ENCODE measurements around the gene ZNF598. TPM values are rescaled to one million over a fixed set of nuclear protein-coding genes. Genes with fewer than 3 reads are reported as not detected.

ZNF598 gene
- total RNA-seq, 2 donors from 2014 or later: 41.0 to 55.4 TPM

GRCh38 chr16:1998360-1998835, 11.2 kb downstream of the ZNF598 start:
- intact Hi-C loops (cut with DNase I): no loop called here
- TF ChIP-seq CTCF (IDR thresholded peaks at IDR 0.05): no peak
- no peak for TF ChIP-seq POLR2A (IDR thresholded peaks at IDR 0.05)

GRCh38 chr16:1997494-1998359, 11.9 kb downstream of the ZNF598 start:
- ATAC-seq (no peak), DNase-seq (no peak)
- Histone ChIP-seq H3K4me3 (no peak overlapping the region), H3K36me3 (replicated peaks in 1 of 2; ENCODE audit: insufficient read depth in 1 of 2, low read depth in 2 of 2) (peaks cover 33% of the 10 kb centered on the region in 2 donors), H3K27ac (peak overlapping the region in 1 of 4 donors; percentile 37), H3K9me3 (no peaks in the 10 kb centered on the region), H3K27me3 (no peaks in the 10 kb centered on the region), H3K4me1 (no peaks in the 10 kb centered on the region)
- TF ChIP-seq POLR2A (IDR thresholded peaks at IDR 0.05) (no peak), CTCF (IDR thresholded peaks at IDR 0.05) (no peak)
- intact Hi-C loops (cut with DNase I): no loop called here
- WGBS, 2 donors: 83 to 86% methylated on average over 18 to 25 of the region's 26 CpGs

More at GRCh38 chr16:1998360-1998835, 11.2 kb downstream of the ZNF598 start:
- ATAC-seq (no peak), DNase-seq (no peak)
- no peak overlapping the region for H3K4me3 ChIP-seq
- H3K36me3 ChIP-seq (replicated peaks in 1 of 2; ENCODE audit: insufficient read depth in 1 of 2, low read depth in 2 of 2): peaks cover 33% of the 10 kb centered on the region in 2 donors
- no peaks in the 10 kb centered on the region for H3K27me3 ChIP-seq
- no peaks in the 10 kb centered on the region for H3K9me3 ChIP-seq
- peaks cover 3% of the 10 kb centered on the region for H3K4me1 ChIP-seq
- WGBS, 2 donors: 89 to 92% methylated on average over 3 to 26 of the region's 27 CpGs
- H3K27ac ChIP-seq: no peak overlapping the region

GRCh38 chr16:1993731-1994131, 15.9 kb downstream of the ZNF598 start:
- ATAC-seq (no peak), DNase-seq (no peak)
- no peak for TF ChIP-seq POLR2A (IDR thresholded peaks at IDR 0.05)
- TF ChIP-seq CTCF (IDR thresholded peaks at IDR 0.05): no peak
- Histone ChIP-seq H3K27me3 (peaks cover 0 to 16% of the 10 kb centered on the region in 2 donors), H3K27ac (no peak overlapping the region), H3K36me3 (replicated peaks in 1 of 2; ENCODE audit: insufficient read depth in 1 of 2, low read depth in 2 of 2) (peaks cover 4 to 5% of the 10 kb centered on the region in 2 donors), H3K4me1 (peaks cover 29% of the 10 kb centered on the region), H3K9me3 (no peaks in the 10 kb centered on the region), H3K4me3 (no peak overlapping the region)
- intact Hi-C loops (cut with DNase I): no loop called here
- 43 to 53% methylated on average over 2 of the region's 2 CpGs for whole genome bisulfite sequencing, 2 donors

- Histone ChIP-seq H3K36me3 (replicated peaks in 1 of 2; ENCODE audit: insufficient read depth in 1 of 2, low read depth in 2 of 2) (peaks cover 0 to under 1% of the 10 kb centered on the region in 2 donors), H3K9me3 (no peaks in the 10 kb centered on the region), H3K4me1 (peaks cover 36% of the 10 kb centered on the region), H3K4me3 (no peak overlapping the region), H3K27me3 (peaks cover 0 to 19% of the 10 kb centered on the region in 2 donors), H3K27ac (no peak overlapping the region)
- ATAC-seq (no peak), DNase-seq (no peak)
- intact Hi-C loops (cut with DNase I): no loop called here
- TF ChIP-seq CTCF (IDR thresholded peaks at IDR 0.05): no peak
- no peak for TF ChIP-seq POLR2A (IDR thresholded peaks at IDR 0.05)
- WGBS, 2 donors: 53% methylated on average over 44 of the region's 50 CpGs; no CpG with 5 or more reads in 1 of the 2 donors
Observed at GRCh38 chr16:1992704-1993317, 16.8 kb downstream of the ZNF598 start.
